Measurements from ENCODE around the gene MAP3K12.

Gene MAP3K12

DNA sequence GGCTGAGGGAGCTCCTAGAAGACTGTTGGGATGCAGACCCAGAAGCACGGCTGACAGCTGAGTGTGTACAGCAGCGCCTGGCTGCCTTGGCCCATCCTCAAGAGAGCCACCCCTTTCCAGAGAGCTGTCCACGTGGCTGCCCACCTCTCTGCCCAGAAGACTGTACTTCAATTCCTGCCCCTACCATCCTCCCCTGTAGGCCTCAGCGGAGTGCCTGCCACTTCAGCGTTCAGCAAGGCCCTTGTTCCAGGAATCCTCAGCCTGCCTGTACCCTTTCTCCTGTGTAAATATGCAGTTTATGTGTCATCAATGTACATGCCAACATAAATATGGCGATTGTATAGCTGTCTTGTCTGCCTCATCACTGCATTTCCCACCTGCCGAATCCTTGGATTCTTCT lies 68.1 kb downstream of the MAP3K12 start:
- TF ChIP-seq, protein P1, sequence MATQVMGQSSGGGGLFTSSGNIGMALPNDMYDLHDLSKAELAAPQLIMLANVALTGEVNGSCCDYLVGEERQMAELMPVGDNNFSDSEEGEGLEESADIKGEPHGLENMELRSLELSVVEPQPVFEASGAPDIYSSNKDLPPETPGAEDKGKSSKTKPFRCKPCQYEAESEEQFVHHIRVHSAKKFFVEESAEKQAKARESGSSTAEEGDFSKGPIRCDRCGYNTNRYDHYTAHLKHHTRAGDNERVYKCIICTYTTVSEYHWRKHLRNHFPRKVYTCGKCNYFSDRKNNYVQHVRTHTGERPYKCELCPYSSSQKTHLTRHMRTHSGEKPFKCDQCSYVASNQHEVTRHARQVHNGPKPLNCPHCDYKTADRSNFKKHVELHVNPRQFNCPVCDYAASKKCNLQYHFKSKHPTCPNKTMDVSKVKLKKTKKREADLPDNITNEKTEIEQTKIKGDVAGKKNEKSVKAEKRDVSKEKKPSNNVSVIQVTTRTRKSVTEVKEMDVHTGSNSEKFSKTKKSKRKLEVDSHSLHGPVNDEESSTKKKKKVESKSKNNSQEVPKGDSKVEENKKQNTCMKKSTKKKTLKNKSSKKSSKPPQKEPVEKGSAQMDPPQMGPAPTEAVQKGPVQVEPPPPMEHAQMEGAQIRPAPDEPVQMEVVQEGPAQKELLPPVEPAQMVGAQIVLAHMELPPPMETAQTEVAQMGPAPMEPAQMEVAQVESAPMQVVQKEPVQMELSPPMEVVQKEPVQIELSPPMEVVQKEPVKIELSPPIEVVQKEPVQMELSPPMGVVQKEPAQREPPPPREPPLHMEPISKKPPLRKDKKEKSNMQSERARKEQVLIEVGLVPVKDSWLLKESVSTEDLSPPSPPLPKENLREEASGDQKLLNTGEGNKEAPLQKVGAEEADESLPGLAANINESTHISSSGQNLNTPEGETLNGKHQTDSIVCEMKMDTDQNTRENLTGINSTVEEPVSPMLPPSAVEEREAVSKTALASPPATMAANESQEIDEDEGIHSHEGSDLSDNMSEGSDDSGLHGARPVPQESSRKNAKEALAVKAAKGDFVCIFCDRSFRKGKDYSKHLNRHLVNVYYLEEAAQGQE (IDR thresholded peaks at IDR 0.05; ENCODE audit: insufficient replicate concordance, low read depth): no peak
- TF ChIP-seq, protein P2, sequence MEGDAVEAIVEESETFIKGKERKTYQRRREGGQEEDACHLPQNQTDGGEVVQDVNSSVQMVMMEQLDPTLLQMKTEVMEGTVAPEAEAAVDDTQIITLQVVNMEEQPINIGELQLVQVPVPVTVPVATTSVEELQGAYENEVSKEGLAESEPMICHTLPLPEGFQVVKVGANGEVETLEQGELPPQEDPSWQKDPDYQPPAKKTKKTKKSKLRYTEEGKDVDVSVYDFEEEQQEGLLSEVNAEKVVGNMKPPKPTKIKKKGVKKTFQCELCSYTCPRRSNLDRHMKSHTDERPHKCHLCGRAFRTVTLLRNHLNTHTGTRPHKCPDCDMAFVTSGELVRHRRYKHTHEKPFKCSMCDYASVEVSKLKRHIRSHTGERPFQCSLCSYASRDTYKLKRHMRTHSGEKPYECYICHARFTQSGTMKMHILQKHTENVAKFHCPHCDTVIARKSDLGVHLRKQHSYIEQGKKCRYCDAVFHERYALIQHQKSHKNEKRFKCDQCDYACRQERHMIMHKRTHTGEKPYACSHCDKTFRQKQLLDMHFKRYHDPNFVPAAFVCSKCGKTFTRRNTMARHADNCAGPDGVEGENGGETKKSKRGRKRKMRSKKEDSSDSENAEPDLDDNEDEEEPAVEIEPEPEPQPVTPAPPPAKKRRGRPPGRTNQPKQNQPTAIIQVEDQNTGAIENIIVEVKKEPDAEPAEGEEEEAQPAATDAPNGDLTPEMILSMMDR (IDR thresholded peaks at IDR 0.05; ENCODE audit: insufficient read depth, low read length): no peak
- TF ChIP-seq SPI1 (IDR thresholded peaks at IDR 0.05; ENCODE audit: borderline replicate concordance, low read depth) (no peak), GABPA (IDR thresholded peaks at IDR 0.05; ENCODE audit: low read depth) (no peak), POLR2AphosphoS5 (IDR thresholded peaks at IDR 0.05; ENCODE audit: low read depth) (no peak)
- H3K27ac ChIP-seq (replicated peaks): no peak overlapping the region
- no peaks in the 10 kb centered on the region for H3K27me3 ChIP-seq (ENCODE audit: insufficient read depth, poor library complexity, severe bottlenecking)
- no peak overlapping the region for H3K4me3 ChIP-seq (replicated peaks; ENCODE audit: insufficient read depth, low read length)
- no peak for DNase-seq (ENCODE audit: low read depth in 1 of 2, low spot score in 1 of 2)

- TF ChIP-seq, protein P2 (IDR thresholded peaks at IDR 0.05; ENCODE audit: insufficient read depth, low read length): no peak
- TF ChIP-seq SPI1 (IDR thresholded peaks at IDR 0.05; ENCODE audit: borderline replicate concordance, low read depth) (no peak), POLR2AphosphoS5 (IDR thresholded peaks at IDR 0.05; ENCODE audit: low read depth) (no peak), GABPA (IDR thresholded peaks at IDR 0.05; ENCODE audit: low read depth) (no peak)
- TF ChIP-seq, protein P1 (IDR thresholded peaks at IDR 0.05; ENCODE audit: insufficient replicate concordance, low read depth): no peak
- Histone ChIP-seq H3K27ac (replicated peaks) (no peak overlapping the region), H3K27me3 (ENCODE audit: insufficient read depth, poor library complexity, severe bottlenecking) (no peaks in the 10 kb centered on the region), H3K4me3 (replicated peaks; ENCODE audit: insufficient read depth, low read length) (no peak overlapping the region)
- DNase-seq (ENCODE audit: low read depth in 1 of 2, low spot score in 1 of 2): no peak
Measured at GRCh38 chr12:53430116-53430515, 69.1 kb downstream of the MAP3K12 start.
